ENCODE results near the gene DLX4.

- TF ChIP-seq POLR2AphosphoS5 (IDR thresholded peaks at IDR 0.05), result no peak
- no peak for TF ChIP-seq EP300 (IDR thresholded peaks at IDR 0.05; ENCODE audit: low read depth)
Measured at GRCh38 chr17:49963309-49963625, 5.7 kb upstream of the DLX4 start.

Data from transverse colon (tissue), 3 donors.